ENCODE results near the gene BLOC1S3. TPM values are rescaled to one million over a fixed set of nuclear protein-coding genes. Genes with fewer than 3 reads are reported as not detected.
"Not testable (repeated sequence)": the region's sequence is repeated elsewhere in the genome, so short reads cannot be mapped to it uniquely, and the experiment has no call there.

The BLOC1S3 gene
- total RNA-seq, 1 donor from 2014 or later = 5.0 TPM

DNA sequence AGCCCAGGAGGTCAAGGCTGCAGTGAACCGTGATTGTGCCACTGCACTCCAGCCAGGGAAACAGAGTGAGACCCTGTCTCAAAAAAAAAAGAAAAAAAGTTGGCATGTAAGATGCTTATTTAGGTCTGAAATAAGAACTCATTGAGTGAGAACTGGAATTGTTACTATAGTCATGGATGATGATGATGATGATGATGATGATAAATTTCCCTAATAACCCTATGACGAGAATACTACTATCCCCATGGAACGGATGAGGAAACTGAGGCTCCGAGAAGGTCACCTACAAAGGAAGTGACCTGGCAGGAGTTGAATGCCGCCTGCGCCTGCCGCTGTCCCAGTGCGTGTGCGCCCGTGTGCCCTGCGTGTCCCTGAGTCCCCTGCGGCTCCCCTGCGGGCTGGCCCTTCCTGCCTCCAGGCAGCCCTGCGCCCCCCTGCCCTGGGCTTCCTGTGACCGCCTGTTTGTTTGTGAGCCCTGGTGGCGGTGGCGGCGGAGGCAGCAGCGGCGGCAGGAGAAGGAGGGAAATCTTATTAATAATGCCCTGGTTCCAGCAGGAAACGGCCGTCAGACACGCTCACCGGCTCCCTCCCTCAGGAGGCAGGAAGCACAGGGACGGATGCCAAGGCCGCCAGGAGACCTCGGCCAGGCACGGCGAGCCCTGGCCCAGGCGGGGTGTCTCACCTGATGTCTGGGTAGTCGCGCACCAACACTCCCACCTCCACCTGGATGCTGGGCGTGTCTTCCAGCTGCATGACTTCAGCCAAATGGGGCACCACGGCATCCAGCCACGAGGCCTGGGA, 37.0 kb downstream of the BLOC1S3 start:
- no peak for DNase-seq (ENCODE audit: low spot score)
- intact Hi-C loops (cut with DNase I) = no loop called here

DNA sequence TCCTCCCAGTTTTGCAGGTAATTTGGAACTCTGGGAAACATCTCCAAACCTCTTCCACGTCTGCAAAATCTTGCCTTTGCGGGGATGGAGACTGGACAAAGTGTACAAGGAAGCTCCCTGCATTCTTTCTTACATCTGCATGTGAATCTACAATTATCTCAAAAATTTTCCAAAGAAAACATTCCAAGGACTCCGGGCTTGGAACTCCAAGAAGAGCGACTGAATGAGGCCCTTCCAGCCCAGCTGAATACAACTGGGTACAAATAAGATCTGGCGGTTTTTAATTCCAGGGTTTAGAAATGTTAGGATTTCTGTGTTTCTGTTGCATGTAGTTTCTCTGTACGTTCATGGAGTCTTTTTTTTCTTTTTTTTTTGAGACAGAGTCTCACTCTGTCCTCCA, 38.1 kb downstream of the BLOC1S3 start:
- no peak for DNase-seq (ENCODE audit: low spot score)
- intact Hi-C loops (cut with DNase I) = no loop called here

DNA sequence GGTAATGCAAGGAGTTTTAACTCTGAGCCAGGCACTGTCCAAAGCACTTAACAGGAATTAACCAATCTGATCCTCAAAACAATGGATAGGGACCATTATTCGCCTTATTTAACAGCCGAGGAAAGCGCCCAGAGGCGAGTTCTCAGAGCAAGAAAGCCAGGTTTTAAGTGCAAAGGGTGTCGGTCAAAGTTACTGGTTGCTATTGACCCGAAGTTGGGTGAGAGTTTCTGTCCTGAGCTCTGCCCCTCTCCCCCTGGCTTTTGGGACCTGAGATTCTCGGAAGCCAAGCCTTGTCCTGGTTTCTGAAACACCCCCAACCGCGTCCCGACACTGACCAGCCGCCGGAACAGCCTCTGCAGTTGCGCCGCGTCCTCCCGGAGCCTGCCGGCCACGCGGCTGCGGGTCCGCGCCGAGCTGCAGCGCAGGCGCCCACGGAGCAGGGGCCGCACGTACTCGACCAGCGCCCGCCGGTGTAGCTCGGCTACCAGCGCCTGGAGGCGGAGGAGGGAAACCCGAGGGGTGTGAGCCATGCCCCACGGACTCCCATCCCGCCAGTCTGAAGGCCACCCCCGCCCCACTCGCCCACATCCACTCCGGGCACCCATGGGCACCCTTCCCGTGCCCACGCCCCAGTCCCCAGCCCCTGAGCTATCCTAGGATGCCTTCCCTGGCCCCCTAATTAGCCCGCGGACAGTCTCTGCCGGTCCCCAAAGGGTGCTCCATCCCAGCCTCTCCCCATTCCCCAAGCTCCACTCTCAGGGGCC, 38.8 kb downstream of the BLOC1S3 start:
- DNase-seq (ENCODE audit: low spot score) = no peak
- intact Hi-C loops (cut with DNase I) = no loop called here

DNA sequence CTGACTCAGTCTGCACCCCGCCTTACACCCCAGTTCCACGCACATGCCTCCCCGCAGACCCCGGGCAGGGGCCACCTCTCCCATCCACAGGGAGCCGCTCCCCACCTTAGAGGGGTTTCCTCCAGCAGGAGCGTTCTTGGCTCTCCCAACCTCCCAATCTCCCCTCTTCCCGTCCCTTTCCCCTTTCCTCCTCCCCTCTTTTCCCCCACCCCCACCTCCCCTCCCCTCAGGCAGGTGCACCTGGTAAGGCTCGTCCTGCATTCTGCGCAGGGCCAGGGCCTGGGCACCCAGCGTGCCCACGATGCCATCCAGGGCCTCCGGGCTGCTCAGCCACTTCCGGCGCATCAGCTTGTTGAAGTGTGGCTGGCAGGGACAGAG, 39.4 kb downstream of the BLOC1S3 start:
- no peak for DNase-seq (ENCODE audit: low spot score)
- intact Hi-C loops (cut with DNase I) = no loop called here

DNA sequence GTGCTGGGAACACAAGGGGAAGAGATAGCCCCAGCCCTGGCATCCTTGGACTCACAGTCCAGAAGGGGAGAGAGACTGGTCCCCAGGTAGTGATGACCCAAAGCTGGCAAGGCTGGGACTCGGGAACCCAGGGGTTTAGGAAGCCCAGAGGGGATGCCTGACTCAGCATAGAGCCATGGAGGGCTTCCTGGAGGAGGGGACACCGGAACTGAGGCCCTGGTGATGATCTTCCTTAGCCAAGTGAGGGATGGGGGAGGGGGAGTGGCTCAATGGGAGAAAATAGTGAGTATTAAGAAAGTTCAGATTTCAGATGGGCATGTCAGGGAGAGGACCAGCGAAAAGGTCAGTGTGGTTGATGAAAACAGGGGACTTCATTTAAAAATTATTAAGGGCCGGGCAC, 39.8 kb downstream of the BLOC1S3 start:
- DNase-seq (ENCODE audit: low spot score) = no peak
- intact Hi-C loops (cut with DNase I) = no loop called here

DNA sequence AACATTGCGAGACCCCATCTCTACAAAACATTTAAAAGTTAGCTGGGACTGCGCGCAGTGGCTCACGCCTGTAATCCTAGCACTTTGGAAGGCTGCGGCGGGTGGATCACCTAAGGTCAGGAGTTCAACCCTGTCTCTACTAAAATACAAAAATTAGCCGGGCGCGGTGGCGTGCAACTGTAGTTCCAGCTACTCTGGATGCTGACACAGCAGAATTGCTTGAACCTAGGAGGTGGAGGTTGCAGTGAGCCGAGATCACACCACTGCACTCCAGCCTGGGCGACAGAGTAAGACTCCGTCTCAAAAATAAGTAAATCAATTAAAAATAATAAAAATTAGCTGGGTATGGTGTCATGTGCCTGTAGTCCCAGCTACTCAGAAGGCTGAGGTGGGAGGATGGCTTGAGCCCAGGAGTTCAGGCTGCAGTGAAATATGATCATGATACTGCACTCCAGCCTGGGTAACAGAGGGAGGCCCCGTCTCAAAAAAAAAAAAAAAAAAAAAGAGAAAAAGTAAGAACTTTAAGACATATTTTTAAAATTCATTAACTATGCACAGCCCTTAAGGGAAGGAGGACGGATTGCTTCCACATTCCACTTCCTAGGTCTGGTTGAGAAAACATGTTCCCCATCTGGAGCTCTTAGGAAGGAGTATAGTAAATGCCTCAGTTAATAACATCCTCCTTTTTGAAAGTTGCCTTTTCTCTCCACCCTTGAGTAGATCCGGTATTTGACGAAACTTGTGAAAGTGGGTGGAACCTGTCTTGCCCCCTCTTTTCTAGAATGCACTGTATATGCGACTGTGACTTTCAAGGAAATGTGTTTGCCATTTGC, 40.5 kb downstream of the BLOC1S3 start:
- intact Hi-C loops (cut with DNase I) = no loop called here
- DNase-seq (ENCODE audit: low spot score) = no peak

DNA sequence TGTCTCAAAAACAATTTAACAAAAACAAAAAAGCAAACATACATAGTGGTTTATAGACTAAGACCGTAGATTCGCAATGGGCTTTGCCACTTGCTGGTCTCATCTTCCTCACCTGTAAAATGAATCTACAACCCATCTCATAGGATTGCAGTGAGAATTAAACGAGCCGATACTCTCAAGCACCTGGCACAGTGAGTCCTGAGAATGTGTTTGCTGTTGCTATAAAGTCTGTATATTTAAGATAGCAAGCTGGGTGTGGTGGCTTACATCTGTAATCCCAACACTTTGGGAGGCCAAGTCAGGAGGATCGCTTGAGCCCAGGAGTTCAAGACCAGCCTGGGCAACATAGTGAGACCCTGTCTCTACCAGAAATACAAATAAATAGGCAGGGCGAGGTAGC, 44.1 kb downstream of the BLOC1S3 start:
- no peak for DNase-seq (ENCODE audit: low spot score)
- intact Hi-C loops (cut with DNase I) = no loop called here

DNA sequence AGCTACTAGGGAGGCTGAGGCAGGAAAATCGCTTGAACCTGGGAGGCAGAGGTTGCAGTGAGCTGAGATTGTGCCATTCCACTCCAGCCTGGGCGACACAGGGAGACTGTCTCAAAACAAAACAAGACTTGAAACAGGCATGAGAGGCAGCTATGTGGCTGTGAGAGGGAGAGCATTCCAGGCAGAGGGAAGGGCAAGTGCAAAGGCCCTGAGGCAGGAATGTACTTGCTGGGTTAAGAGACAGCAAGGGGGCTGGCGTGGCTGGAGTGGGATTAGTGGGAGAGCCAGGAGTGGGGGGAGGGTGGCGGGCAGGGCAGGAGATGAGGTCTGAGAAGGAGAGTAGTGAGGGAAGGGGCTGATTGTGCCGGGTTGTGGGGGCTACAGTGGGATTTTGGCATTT, 45.3 kb downstream of the BLOC1S3 start:
- intact Hi-C loops (cut with DNase I) = no loop called here
- no peak for DNase-seq (ENCODE audit: low spot score)

DNA sequence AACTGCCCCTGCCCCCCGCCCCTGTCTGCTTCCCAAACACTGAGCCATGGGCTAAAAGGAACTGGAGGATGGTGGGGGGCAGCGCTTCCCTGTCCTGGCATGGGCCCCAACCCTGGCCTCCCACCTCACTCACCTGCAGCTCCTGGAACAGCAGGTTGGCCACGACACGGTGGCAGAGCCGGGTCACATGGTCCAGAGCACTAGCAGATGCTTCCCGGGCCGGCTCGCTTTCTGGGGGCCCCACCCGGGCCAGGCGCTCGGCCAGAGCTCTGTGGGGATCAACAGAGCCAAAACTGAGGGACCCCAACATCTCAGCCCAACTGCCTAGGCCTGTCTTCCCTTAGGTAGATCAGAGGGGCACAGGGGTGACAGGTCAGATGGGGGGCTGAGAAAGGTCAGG, 46.1 kb downstream of the BLOC1S3 start:
- intact Hi-C loops (cut with DNase I) = no loop called here
- DNase-seq (ENCODE audit: low spot score) = no peak

DNA sequence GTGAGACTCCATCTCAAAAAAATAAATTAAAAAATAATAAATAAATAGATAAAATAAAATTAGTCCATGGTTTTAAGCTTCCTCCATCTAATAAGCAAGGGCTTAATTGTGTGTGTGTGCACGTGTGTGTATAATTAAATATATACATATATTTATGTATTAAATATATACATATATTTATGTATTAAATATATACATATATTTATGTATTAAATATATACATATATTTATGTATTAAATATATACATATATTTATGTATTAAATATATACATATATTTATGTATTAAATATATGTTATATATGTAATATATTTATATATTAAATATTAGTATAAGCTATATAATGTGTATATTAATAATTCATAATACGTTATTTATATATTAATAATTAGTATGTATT, 50.5 kb downstream of the BLOC1S3 start:
- DNase-seq (ENCODE audit: low spot score); intact Hi-C loops (cut with DNase I): not testable (repeated sequence)

Other genes with a start within 250 kb of the BLOC1S3 start
- gene APOC4, start 236.5 kb upstream of the BLOC1S3 start, total RNA-seq = not detected
- not detected for gene APOC2, start 232.7 kb upstream of the BLOC1S3 start, total RNA-seq
- gene CLPTM1, start 223.4 kb upstream of the BLOC1S3 start, total RNA-seq = 87.4 TPM
- 9.0 TPM for gene RELB, start 177.3 kb upstream of the BLOC1S3 start, total RNA-seq
- gene CLASRP, start 139.7 kb upstream of the BLOC1S3 start, total RNA-seq = 45.6 TPM
- gene ZNF296, start 102.3 kb upstream of the BLOC1S3 start, total RNA-seq = 0.13 TPM
- gene GEMIN7, start 99.5 kb upstream of the BLOC1S3 start, total RNA-seq = 10.7 TPM
- 18.6 TPM for gene PPP1R37, start 85.6 kb upstream of the BLOC1S3 start, total RNA-seq
- gene NKPD1, start 17.8 kb upstream of the BLOC1S3 start, total RNA-seq = not detected
- gene TRAPPC6A, start 547 bp upstream of the BLOC1S3 start, total RNA-seq = 19.9 TPM
- 1.7 TPM for gene EXOC3L2, start 66.6 kb downstream of the BLOC1S3 start, total RNA-seq
- gene MARK4, start 72.5 kb downstream of the BLOC1S3 start, total RNA-seq = 36.6 TPM
- 2,391 TPM for gene CKM, start 144.1 kb downstream of the BLOC1S3 start, total RNA-seq
- not detected for gene KLC3, start 162.0 kb downstream of the BLOC1S3 start, total RNA-seq
- 12.4 TPM for gene ERCC2, start 191.8 kb downstream of the BLOC1S3 start, total RNA-seq
- gene PPP1R13L, start 226.3 kb downstream of the BLOC1S3 start, total RNA-seq = 119 TPM
- 3.2 TPM for gene POLR1G, start 227.9 kb downstream of the BLOC1S3 start, total RNA-seq
- gene ERCC1, start 245.1 kb downstream of the BLOC1S3 start, total RNA-seq = 89.0 TPM